IMR-90 (cell line): Measurements from ENCODE around the gene GAS6. TPM values are rescaled to one million over a fixed set of nuclear protein-coding genes. Genes with fewer than 3 reads are reported as not detected.

ENCODE experiments used
- ATAC-seq: fragments of 200-7000 bp; cut with Tn5 transposase; 2 replicates; pipeline ENCODE4 v1.9.1; 2020; ENCODE audit warnings: low read depth, mild to moderate bottlenecking, moderate library complexity
- BruUV-seq: library from RNA; stranded (reverse); fragments of 400-500 nt; replicated peaks from 2 replicates; lab custom pipeline; 2021; lab: Mats Ljungman, UMichigan
- CTCF ChIA-PET: fragments of 300-600 bp; formaldehyde crosslinking; extraction: SDS; loops from one replicate; lab custom pipeline; 2021; ENCODE audit warnings: antibody characterized with exemption; lab: Yijun Ruan, JAX
- POLR2A ChIA-PET: fragments of 300-600 bp; sonication (Branson Sonifier 250); formaldehyde crosslinking; loops from one replicate; lab custom pipeline; 2022; ENCODE audit warnings: antibody characterized with exemption; ENCODE audit not compliant: unreplicated experiment; lab: Charles Lee
- DNase-seq: peaks from one replicate; pipeline ENCODE4 v3.0.0; 2013
- H2AFZ ChIP-seq: replicated peaks from 2 replicates; pipeline ENCODE3; 2013; ENCODE audit warnings: low read length, mild to moderate bottlenecking; ENCODE audit not compliant: poor library complexity
- H2AK5ac ChIP-seq: 2 replicates; pipeline ENCODE4 v1.6.1; 2013; ENCODE audit warnings: low read depth, low read length, inconsistent platforms
- H2AK9ac ChIP-seq: replicated peaks from 2 replicates; pipeline ENCODE3; 2013; ENCODE audit warnings: mild to moderate bottlenecking, low read depth, low read length, moderate library complexity; ENCODE audit not compliant: poor library complexity
- H2BK120ac ChIP-seq: 2 replicates; pipeline ENCODE4 v1.6.1; 2013; ENCODE audit warnings: low read depth, low read length, inconsistent platforms
- H2BK15ac ChIP-seq: 3 replicates; pipeline ENCODE4 v1.6.1; 2013; ENCODE audit warnings: low read depth, low read length, inconsistent platforms
- H2BK20ac ChIP-seq: 2 replicates; pipeline ENCODE4 v1.6.1; 2013; ENCODE audit warnings: low read depth, mild to moderate bottlenecking, inconsistent platforms, low read length, moderate library complexity
- H2BK5ac ChIP-seq: 2 replicates; pipeline ENCODE4 v1.6.1; 2013; ENCODE audit warnings: mild to moderate bottlenecking, low read depth, low read length, inconsistent platforms; ENCODE audit not compliant: poor library complexity, severe bottlenecking
- H3K14ac ChIP-seq: replicated peaks from 2 replicates; pipeline ENCODE4 v1.6.1; 2013; ENCODE audit warnings: low read depth, low read length, inconsistent platforms
- H3K18ac ChIP-seq: 2 replicates; pipeline ENCODE4 v1.6.1; 2013; ENCODE audit warnings: low read depth, low read length, control low read depth
- H3K23ac ChIP-seq: 2 replicates; pipeline ENCODE4 v1.6.1; 2013; ENCODE audit warnings: low read depth, low read length, inconsistent platforms
- H3K27ac ChIP-seq: 2 replicates; pipeline ENCODE4 v1.5.1; 2013; ENCODE audit warnings: mild to moderate bottlenecking, control low read depth, low read length; ENCODE audit not compliant: insufficient read depth
- H3K27me3 ChIP-seq: 2 replicates; pipeline ENCODE4 v1.6.1; 2013; ENCODE audit warnings: low read length; ENCODE audit not compliant: control insufficient read depth, insufficient read depth
- H3K36me3 ChIP-seq: 2 replicates; pipeline ENCODE4 v1.6.1; 2013; ENCODE audit warnings: low read length, mixed read lengths; ENCODE audit not compliant: control insufficient read depth, insufficient read depth
- H3K4ac ChIP-seq: 2 replicates; pipeline ENCODE4 v1.6.1; 2013; ENCODE audit warnings: low read depth, low read length, inconsistent platforms
- H3K4me1 ChIP-seq: 2 replicates; pipeline ENCODE4 v1.6.1; 2013; ENCODE audit warnings: low read length, mixed read lengths; ENCODE audit not compliant: control insufficient read depth, insufficient read depth
- H3K4me2 ChIP-seq: 2 replicates; pipeline ENCODE4 v1.6.1; 2013; ENCODE audit warnings: low read depth, mild to moderate bottlenecking, control low read depth, low read length, moderate library complexity
- H3K4me3 ChIP-seq: 2 replicates; pipeline ENCODE4 v1.5.1; 2013; ENCODE audit warnings: low read depth, mild to moderate bottlenecking, control low read depth, low read length, moderate library complexity; ENCODE audit not compliant: insufficient read depth
- H3K56ac ChIP-seq: 2 replicates; pipeline ENCODE4 v1.6.1; 2013; ENCODE audit warnings: low read length, inconsistent platforms; ENCODE audit not compliant: insufficient read depth; ENCODE audit errors: extremely low read depth
- H3K79me1 ChIP-seq, 2 experiments: 2 replicates each; pipeline ENCODE4 v1.6.1; 2013; ENCODE audit warnings: low read length in 2 of 2, inconsistent platforms in 1 of 2, low read depth in 1 of 2
- H3K9ac ChIP-seq: 2 replicates; pipeline ENCODE4 v1.6.1; 2013; ENCODE audit warnings: low read depth, low read length, control low read depth
- H3K9me1 ChIP-seq: 2 replicates; pipeline ENCODE4 v1.6.1; 2013; ENCODE audit warnings: low read length, inconsistent platforms; ENCODE audit not compliant: insufficient read depth
- H3K9me3 ChIP-seq: 2 replicates; pipeline ENCODE4 v1.6.1; 2013; ENCODE audit warnings: low read length; ENCODE audit not compliant: control insufficient read depth, insufficient read depth
- H4K20me1 ChIP-seq: 2 replicates; pipeline ENCODE4 v1.6.1; 2013; ENCODE audit warnings: low read length, inconsistent platforms; ENCODE audit not compliant: insufficient read depth
- H4K5ac ChIP-seq: 2 replicates; pipeline ENCODE4 v1.6.1; 2013; ENCODE audit warnings: mild to moderate bottlenecking, low read depth, low read length, control low read depth
- H4K8ac ChIP-seq, 2 experiments: 2 replicates each; pipeline ENCODE4 v1.6.1; 2013; ENCODE audit warnings: low read depth in 2 of 2, low read length in 2 of 2, control low read depth in 1 of 2, inconsistent platforms in 1 of 2
- H4K91ac ChIP-seq: 2 replicates; pipeline ENCODE4 v1.6.1; 2013; ENCODE audit warnings: low read depth, low read length, inconsistent platforms; ENCODE audit not compliant: insufficient read depth
- BHLHE40 ChIP-seq: fragments of 150-350 bp; IDR thresholded peaks from 2 replicates; pipeline ENCODE4 v1.6.1; 2016; ENCODE audit warnings: mild to moderate bottlenecking, low read depth, low read length
- CEBPB ChIP-seq: IDR thresholded peaks from 2 replicates; pipeline ENCODE4 v1.6.1; 2012; ENCODE audit warnings: low read depth, low read length, improper control_type of control experiment
- CHD1 ChIP-seq: IDR thresholded peaks from 2 replicates; pipeline ENCODE4 v1.6.1; 2012; ENCODE audit warnings: low read depth, low read length, improper control_type of control experiment
- FOS ChIP-seq: fragments of 150-350 bp; IDR thresholded peaks from 2 replicates; pipeline ENCODE4 v1.6.1; 2016; ENCODE audit warnings: low read depth, low read length
- MAFK ChIP-seq: IDR thresholded peaks from 2 replicates; pipeline ENCODE4 v1.6.1; 2012; ENCODE audit warnings: low read depth, low read length, improper control_type of control experiment
- MAZ ChIP-seq: IDR thresholded peaks from 2 replicates; pipeline ENCODE4 v1.6.1; 2012; ENCODE audit warnings: low read depth, mild to moderate bottlenecking, low read length, improper control_type of control experiment, moderate library complexity, borderline replicate concordance
- MXI1 ChIP-seq: IDR thresholded peaks from 2 replicates; pipeline ENCODE4 v1.6.1; 2012; ENCODE audit warnings: low read depth, mild to moderate bottlenecking, low read length, moderate library complexity, borderline replicate concordance
- NFE2L2 ChIP-seq: fragments of 150-350 bp; IDR thresholded peaks from 2 replicates; pipeline ENCODE4 v1.6.1; 2016; ENCODE audit warnings: low read depth, mild to moderate bottlenecking, low read length
- POLR2A ChIP-seq: IDR thresholded peaks from 2 replicates; pipeline ENCODE4 v1.6.1; 2012; ENCODE audit warnings: mild to moderate bottlenecking, low read depth, low read length
- RAD21 ChIP-seq: IDR thresholded peaks from 2 replicates; pipeline ENCODE4 v1.6.1; 2012; ENCODE audit warnings: low read length, improper control_type of control experiment
- RCOR1 ChIP-seq: IDR thresholded peaks from 2 replicates; pipeline ENCODE4 v1.6.1; 2012; ENCODE audit warnings: mild to moderate bottlenecking, low read length, improper control_type of control experiment; ENCODE audit not compliant: insufficient replicate concordance
- RFX5 ChIP-seq: IDR thresholded peaks from 2 replicates; pipeline ENCODE4 v1.8.0; 2012; ENCODE audit warnings: low read depth, mild to moderate bottlenecking, low read length, moderate library complexity
- SMC3 ChIP-seq: fragments of 150-350 bp; IDR thresholded peaks from 2 replicates; pipeline ENCODE4 v1.6.1; 2016; ENCODE audit warnings: low read depth, mild to moderate bottlenecking, antibody characterized with exemption, low read length, moderate library complexity
- WGBS, 2 experiments: methylation state at CpG; one replicate each; pipeline versions ENCODE4 v1.1.5 to v1.1.7; 2013; ENCODE audit warnings: missing lambda C conversion rate in 2 of 2; ENCODE audit not compliant: insufficient read length in 1 of 2; ENCODE audit errors: extremely low coverage in 2 of 2; 5-methylcytosine and 5-hydroxymethylcytosine counted together
- dilution Hi-C: fragments of 300-500 bp; cut with HindIII; formaldehyde crosslinking; loops from one replicate; pipeline ENCODE4 v1.14.3; 2018; ENCODE audit warnings: low sequenced_read_pairs; ENCODE audit not compliant: unreplicated experiment
- in situ Hi-C: fragments of 300-500 bp; cut with MboI; formaldehyde crosslinking; loops from 3 replicates; pipeline ENCODE4 v1.14.3; 2019; ENCODE audit warnings: low sequenced_read_pairs, inconsistent platforms, mixed read lengths
- intact Hi-C: fragments of 100-400 bp; cut with micrococcal nuclease; formaldehyde crosslinking; loops from 2 replicates; pipeline ENCODE4 v1.10.0; 2022
- polyA plus RNA-seq, 3 experiments: library from polyadenylated mRNA; depleted of rRNA; stranded (reverse); fragments of >200 nt; gene quantifications; 2 replicates each; pipeline ENCODE4 v1.2.3, GENCODE V29; 2012; ENCODE audit warnings: low replicate concordance in 1 of 3
- total RNA-seq: library from RNA; depleted of rRNA; stranded (reverse); fragments of >200 nt; gene quantifications from 2 replicates; pipeline ENCODE4 v1.2.3, GENCODE V29; 2012
- TF ChIP-seq, protein P1 (sequence below): fragments of 150-350 bp; IDR thresholded peaks from 2 replicates; pipeline ENCODE4 v1.6.1; 2017; ENCODE audit warnings: mild to moderate bottlenecking, antibody characterized with exemption, low read length, low read depth
- TF ChIP-seq, protein P2 (sequence below): fragments of 150-350 bp; IDR thresholded peaks from 2 replicates; pipeline ENCODE4 v1.6.1; 2016; ENCODE audit warnings: low read depth, mild to moderate bottlenecking, low read length, moderate library complexity, borderline replicate concordance
- TF ChIP-seq, protein P3 (sequence below): conservative IDR thresholded peaks from 2 replicates; pipeline ENCODE4 v1.5.1; 2012; ENCODE audit warnings: mild to moderate bottlenecking, low read depth, low read length, improper control_type of control experiment

GAS6 gene
- total and polyA plus RNA-seq, 2 of the 4 experiments (the other 2 are of a cell fraction) = 220 to 823 TPM

DNA sequence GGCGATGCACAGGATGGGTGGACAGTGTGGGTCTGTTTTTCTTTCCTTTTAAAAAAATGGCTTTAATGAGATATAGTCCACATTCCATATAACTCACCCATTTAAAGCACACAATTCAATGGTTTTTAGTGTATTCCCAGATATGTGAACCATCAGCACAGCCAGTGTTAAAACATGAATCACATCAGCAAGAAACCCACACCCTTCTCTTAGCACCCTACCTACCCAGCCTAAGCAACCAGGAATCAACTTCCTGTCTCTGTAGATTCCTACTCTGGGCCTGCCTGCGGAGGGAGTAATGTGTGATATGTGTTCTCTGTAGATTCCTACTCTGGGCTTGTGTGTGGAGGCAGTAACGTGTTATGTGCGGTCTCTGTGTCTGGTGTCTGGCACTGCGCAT is 92.9 kb downstream of the GAS6 start:
- Histone ChIP-seq H3K9me3 (peaks cover 5% of the 10 kb centered on the region; the same call in 1 of the 2 replicates), H3K9ac (no peak overlapping the region), H2BK5ac (no peak overlapping the region), H4K91ac (no peak overlapping the region), H2AK5ac (no peak overlapping the region), H3K4me1 (no peaks in the 10 kb centered on the region), H3K14ac (no peak overlapping the region), H3K9me1 (peaks cover 9% of the 10 kb centered on the region), H3K27ac (no peak overlapping the region), H2AK9ac (no peak overlapping the region), H3K36me3 (no peaks in the 10 kb centered on the region), H3K23ac (no peak overlapping the region), H2AFZ (no peak overlapping the region), H3K18ac (no peak overlapping the region), H3K4ac (no peak overlapping the region), H4K20me1 (no peaks in the 10 kb centered on the region), H3K4me3 (no peak overlapping the region), H3K56ac (no peak overlapping the region), H2BK15ac (no peak overlapping the region), H2BK20ac (no peak overlapping the region), H3K79me1 (peaks cover 0 to 5% of the 10 kb centered on the region in 2 experiments; a peak in 1 of 4 replicates), H4K8ac (no peak overlapping the region), H3K4me2 (no peak overlapping the region), H3K27me3 (peaks cover 8% of the 10 kb centered on the region), H4K5ac (no peak overlapping the region), H2BK120ac (no peak overlapping the region)
- intact Hi-C loops (no loop called here), dilution Hi-C loops (no loop called here), in situ Hi-C loops (no loop called here)
- no TSS peak for BruUV-seq
- WGBS, 2 experiments = 100% methylated on average over 1 of the region's 5 CpGs; no CpG with 5 or more reads in 1 of the 2 experiments
- ChIA-PET CTCF (no interaction called here), POLR2A (no interaction called here)
- DNase-seq = no peak
- no peak for ATAC-seq
- no peak for TF ChIP-seq BHLHE40
- TF ChIP-seq FOS = no peak
- TF ChIP-seq POLR2A = no peak
- TF ChIP-seq CEBPB = no peak
- no peak for TF ChIP-seq RCOR1
- no peak for TF ChIP-seq MAZ
- TF ChIP-seq, protein P1, sequence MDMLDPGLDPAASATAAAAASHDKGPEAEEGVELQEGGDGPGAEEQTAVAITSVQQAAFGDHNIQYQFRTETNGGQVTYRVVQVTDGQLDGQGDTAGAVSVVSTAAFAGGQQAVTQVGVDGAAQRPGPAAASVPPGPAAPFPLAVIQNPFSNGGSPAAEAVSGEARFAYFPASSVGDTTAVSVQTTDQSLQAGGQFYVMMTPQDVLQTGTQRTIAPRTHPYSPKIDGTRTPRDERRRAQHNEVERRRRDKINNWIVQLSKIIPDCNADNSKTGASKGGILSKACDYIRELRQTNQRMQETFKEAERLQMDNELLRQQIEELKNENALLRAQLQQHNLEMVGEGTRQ = no peak
- TF ChIP-seq, protein P2, sequence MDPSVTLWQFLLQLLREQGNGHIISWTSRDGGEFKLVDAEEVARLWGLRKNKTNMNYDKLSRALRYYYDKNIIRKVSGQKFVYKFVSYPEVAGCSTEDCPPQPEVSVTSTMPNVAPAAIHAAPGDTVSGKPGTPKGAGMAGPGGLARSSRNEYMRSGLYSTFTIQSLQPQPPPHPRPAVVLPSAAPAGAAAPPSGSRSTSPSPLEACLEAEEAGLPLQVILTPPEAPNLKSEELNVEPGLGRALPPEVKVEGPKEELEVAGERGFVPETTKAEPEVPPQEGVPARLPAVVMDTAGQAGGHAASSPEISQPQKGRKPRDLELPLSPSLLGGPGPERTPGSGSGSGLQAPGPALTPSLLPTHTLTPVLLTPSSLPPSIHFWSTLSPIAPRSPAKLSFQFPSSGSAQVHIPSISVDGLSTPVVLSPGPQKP = no peak
- TF ChIP-seq CHD1 = no peak
- no peak for TF ChIP-seq MXI1
- TF ChIP-seq, protein P3, sequence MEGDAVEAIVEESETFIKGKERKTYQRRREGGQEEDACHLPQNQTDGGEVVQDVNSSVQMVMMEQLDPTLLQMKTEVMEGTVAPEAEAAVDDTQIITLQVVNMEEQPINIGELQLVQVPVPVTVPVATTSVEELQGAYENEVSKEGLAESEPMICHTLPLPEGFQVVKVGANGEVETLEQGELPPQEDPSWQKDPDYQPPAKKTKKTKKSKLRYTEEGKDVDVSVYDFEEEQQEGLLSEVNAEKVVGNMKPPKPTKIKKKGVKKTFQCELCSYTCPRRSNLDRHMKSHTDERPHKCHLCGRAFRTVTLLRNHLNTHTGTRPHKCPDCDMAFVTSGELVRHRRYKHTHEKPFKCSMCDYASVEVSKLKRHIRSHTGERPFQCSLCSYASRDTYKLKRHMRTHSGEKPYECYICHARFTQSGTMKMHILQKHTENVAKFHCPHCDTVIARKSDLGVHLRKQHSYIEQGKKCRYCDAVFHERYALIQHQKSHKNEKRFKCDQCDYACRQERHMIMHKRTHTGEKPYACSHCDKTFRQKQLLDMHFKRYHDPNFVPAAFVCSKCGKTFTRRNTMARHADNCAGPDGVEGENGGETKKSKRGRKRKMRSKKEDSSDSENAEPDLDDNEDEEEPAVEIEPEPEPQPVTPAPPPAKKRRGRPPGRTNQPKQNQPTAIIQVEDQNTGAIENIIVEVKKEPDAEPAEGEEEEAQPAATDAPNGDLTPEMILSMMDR = no peak
- no peak for TF ChIP-seq MAFK
- no peak for TF ChIP-seq SMC3
- no peak for TF ChIP-seq RAD21
- no peak for TF ChIP-seq NFE2L2
- TF ChIP-seq RFX5 = no peak
